NCI-H524 (cell line): Measurements from ENCODE around the gene GNAS-AS1.

Experiments
- DNase-seq, 2 experiments: peaks; one replicate each; lab custom pipeline; 2025; lab: John Stamatoyannopoulos, UW

GNAS-AS1 gene

GRCh38 chr20:58778760-58779159, 71.9 kb downstream of the GNAS-AS1 start:
- DNase-seq = no peak

GRCh38 chr20:58777657-58778056, 73.0 kb downstream of the GNAS-AS1 start:
- no peak for DNase-seq

GRCh38 chr20:58776109-58776508, 74.6 kb downstream of the GNAS-AS1 start:
- DNase-seq = no peak

GRCh38 chr20:58775371-58775770, 75.3 kb downstream of the GNAS-AS1 start:
- DNase-seq = no peak

GRCh38 chr20:58774667-58775263, 75.9 kb downstream of the GNAS-AS1 start:
- no peak for DNase-seq

GRCh38 chr20:58774214-58774613, 76.5 kb downstream of the GNAS-AS1 start:
- no peak for DNase-seq

- DNase-seq = no peak
These were observed 77.9 kb downstream of the GNAS-AS1 start for GRCh38 chr20:58772786-58773185.
